HG03342 (cell line): ENCODE measurements around the gene ENO3.

Experiments used
- ATAC-seq: cut with Tn5 transposase; IDR thresholded peaks from one replicate; pipeline ENCODE4 v1.9.1; 2021; ENCODE audit warnings: mild to moderate bottlenecking, moderate library complexity; ENCODE audit not compliant: unreplicated experiment

ENO3 gene

DNA sequence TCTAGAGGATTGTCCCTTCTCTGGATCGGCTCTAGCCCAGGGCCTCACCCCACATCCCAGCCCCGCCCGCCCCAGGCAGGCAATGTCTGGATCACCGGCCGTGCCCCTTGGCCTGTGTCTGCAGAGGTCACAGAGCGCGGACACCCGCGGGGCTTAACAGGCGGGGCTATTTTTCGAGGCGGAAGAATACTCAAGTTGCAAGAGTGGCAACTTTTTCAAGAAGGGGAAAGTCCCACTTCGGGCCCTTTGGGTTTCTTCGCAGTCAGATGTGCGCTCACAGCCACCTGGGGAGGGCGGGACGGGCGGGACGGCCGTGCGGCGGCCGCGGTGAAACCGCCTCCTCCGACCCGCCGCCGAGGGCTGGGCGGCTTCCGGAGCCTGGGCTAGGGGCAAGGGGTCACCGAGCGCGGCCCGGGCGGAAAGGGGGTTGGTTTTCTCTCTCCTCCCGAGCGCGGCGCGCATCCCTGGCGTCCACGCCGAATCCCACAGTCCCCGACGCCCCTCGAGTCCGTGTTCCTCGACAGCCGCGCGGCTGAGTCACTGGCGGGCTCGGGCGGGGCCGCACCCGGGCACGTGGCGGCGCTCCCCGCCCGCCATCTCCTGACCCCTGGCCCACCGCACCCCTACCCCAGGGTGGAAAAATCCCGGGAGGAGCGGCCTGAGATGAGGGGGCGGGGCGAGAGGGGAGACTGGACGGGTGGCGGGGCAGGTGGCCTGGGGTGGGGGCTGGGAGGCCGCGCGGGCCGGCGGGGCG lies 1.4 kb upstream of the ENO3 start:
- ATAC-seq = peak; percentile 24

DNA sequence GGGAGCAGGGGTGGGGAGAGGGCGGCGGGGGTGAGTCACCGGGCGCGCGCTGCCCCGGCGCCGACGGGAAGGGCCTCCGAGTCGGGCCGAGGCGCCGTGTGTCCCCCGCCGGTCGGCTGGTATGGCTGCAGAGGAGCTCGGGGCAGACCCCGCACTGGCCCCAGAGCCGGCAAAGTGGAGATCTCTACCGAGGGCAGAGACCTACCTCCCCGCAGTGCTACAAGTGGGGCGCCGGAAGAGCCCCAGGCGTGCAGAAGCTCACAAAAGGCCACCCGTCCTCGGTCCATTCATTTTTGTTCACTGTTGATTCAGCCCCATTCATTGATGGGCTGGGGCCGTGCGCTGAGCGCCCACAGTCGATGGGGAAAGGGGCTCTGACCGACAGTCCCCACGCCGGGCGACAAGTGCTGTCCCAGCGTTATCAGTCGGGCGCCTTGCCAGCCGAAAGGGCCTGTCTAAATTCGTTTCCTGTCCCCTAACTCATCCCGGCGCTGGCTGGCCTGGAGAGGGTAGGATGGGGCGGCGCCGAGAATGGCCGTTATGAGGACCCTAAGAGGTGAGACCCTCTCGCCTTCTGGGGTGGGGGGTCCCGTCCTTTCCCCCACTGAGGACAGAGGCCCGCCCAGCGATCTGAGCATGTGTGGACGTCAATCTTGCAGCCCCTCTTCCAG lies 709 bp upstream of the ENO3 start:
- peak; percentile 6 for ATAC-seq

DNA sequence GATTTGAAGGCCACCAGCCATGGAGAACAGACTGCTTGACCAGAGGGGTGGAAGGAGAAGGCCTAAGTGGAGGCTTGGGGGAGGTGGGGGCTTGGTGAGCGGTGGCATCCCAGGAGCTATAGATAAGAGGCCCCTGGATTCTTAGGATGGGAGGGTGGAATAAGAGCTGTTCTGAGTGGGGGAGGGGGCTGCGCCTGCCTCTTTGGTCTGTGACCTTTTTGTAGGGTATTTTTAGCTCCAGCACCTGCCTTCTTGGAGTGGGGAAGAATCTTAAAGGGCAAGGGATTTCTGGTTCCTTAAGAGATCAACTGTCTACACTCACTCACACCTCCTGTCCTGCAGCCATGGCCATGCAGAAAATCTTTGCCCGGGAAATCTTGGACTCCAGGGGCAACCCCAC lies 567 bp downstream of the ENO3 start:
- no peak for ATAC-seq

DNA sequence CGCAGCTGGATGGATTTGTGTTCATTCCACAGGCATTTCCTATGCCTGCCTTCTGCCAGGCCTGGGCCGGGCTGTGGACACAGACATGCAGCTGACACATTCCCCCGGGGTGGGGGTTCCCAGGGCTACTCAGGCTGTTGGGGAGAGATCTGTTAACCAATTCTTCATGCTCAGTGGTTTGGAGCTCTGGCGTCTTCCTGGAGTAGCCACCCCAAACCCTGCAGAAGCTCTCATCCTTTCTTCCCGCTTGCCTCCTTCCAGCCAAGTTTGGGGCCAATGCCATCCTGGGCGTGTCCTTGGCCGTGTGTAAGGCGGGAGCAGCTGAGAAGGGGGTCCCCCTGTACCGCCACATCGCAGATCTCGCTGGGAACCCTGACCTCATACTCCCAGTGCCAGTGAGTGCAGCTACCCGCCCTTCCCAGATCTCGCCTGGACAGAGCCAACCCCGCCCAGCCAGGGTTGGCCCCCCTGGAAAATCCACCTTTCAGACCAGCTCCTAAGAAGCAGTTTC lies 2.6 kb downstream of the ENO3 start:
- no peak for ATAC-seq

DNA sequence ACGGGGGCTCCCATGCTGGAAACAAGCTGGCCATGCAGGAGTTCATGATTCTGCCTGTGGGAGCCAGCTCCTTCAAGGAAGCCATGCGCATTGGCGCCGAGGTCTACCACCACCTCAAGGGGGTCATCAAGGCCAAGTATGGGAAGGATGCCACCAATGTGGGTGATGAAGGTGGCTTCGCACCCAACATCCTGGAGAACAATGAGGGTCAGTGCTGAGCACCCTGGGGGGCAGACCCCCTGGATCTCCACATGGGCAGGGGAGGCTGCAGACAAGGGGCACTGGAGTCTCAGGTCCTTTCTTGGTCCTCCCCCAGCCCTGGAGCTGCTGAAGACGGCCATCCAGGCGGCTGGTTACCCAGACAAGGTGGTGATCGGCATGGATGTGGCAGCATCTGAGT lies 4.2 kb downstream of the ENO3 start:
- ATAC-seq = no peak

DNA sequence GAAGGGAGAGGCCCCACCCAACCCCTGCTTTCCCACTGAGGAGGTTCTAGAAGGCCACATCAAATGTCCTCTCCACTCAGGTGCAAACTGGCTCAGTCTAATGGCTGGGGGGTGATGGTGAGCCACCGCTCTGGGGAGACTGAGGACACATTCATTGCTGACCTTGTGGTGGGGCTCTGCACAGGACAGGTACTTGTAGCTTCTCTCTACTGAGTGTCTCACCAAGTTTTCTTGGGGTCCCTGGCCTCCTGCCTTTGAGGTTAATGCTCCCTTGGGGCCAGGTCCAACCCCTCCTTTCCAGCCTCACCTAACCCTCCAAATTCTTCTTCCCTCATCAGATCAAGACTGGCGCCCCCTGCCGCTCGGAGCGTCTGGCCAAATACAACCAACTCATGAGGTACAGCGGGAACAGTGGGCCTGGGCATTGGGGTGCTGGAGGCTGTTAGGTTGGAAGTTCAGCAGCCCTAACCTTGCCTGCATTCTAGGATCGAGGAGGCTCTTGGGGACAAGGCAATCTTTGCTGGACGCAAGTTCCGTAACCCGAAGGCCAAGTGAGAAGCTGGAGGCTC lies 5.7 kb downstream of the ENO3 start:
- no peak for ATAC-seq

DNA sequence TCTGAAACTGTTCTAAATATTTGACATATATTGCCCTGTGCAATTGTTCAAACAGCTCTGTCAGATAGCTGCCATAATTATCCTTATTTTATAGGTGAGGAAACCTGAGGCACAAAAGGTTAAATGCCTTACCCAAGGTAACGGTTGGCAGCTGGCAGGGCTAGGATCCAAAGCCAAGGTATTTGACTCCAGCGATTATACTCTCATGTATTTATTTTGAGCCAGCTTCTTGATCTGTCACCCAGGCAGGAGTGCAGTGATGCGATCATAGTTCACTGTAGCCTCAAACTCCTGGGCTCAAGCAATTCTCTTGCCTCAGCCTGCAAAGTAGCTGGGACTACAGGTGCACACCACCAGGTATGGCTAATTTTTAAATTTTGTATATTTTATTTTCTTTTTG lies 7.2 kb downstream of the ENO3 start:
- no peak for ATAC-seq

DNA sequence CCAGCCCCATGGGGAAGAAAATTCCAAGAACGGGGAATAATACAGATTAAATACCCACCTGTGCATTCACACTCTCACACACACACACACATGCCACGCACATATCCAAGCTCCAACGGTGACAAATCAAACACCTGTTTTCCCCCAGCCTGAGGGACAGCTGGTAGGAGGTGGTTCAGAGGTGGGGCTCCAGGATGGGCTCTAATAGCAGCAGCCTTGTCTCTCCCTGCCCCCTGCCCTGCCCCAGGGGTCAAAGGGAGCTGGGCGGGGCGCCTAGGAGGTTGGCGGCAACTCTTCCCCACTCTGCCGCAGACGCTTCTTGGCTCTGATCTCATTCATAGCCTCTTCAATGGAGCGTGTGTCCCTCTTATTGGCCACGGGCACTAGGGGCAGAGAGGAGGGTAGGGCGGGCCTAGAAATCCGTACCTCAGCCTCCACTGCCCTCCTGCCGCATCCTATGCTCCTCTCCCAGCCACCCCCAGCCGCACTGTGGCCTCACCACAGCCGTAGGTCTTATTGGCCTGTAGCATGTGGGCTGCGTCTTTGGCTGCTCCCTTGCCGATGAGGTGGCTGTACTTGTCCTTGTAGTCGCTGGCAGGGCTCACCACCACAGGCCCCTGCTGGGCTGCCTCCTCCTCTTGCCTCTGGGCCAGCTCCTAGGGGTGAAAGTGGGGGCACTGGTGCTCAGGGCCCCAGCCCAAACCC lies 8.5 kb downstream of the ENO3 start:
- ATAC-seq = no peak

DNA sequence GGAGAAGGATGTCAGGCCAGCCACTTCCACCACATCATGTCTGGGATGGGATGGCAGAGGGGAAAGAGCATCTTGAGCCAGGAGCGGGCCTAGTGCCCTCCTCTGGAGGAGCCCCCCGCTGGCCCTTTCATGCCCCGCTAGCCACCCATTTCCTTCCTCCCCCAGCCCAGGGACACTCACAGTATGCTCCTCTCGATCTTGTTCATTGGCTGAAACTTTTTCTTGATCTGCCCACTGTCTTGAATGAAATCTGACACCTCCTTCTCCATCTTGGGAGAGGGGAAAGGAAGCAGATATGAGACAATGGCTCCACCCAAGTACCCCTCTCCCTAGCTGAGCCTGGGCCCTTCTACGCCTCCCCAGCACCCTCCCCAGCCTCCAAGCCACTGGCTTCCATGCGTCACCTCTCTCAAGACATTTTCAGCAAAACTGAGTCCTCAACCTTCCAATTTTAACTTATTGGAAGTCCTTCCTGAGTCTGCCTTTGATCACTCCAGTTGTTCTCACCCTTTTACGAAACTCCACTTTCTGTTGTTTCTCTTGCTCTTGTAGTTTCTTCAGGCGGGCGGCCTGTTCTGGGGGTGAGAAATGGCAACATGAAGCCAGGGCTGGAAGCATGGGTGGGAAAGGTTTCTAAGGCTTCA lies 9.5 kb downstream of the ENO3 start:
- ATAC-seq = no peak

DNA sequence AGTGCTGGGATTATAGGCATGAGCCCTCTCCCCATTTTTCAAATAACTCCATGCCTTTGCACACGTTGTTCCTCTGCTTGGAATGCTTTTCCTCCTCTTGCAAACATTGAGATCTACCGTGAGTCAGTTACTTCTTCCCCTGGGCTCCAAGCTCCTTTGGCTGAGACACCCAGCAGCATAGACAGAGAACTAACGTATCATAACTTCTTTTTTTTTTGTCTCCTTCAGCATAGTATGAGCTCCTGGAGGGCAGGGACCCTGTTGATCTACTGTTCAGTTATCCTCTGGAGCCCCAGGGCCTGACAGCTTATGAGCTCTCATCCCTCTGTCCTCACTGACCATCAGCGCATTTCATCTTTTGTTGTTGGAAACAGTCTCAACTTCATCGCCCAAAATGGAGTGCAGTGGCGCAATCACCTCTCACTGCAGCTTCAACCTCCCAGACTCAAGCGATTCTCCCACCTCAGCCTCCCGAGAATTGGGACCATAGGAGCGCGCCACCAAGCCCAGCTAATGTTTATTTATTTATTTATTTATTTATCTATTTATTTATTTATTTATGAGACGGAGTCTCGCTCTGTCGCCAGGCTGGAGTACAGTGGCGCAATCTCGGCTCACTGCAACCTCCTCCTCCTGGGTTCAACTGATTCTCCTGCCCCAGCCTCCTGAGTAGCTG lies 14.5 kb downstream of the ENO3 start:
- ATAC-seq = no peak

DNA sequence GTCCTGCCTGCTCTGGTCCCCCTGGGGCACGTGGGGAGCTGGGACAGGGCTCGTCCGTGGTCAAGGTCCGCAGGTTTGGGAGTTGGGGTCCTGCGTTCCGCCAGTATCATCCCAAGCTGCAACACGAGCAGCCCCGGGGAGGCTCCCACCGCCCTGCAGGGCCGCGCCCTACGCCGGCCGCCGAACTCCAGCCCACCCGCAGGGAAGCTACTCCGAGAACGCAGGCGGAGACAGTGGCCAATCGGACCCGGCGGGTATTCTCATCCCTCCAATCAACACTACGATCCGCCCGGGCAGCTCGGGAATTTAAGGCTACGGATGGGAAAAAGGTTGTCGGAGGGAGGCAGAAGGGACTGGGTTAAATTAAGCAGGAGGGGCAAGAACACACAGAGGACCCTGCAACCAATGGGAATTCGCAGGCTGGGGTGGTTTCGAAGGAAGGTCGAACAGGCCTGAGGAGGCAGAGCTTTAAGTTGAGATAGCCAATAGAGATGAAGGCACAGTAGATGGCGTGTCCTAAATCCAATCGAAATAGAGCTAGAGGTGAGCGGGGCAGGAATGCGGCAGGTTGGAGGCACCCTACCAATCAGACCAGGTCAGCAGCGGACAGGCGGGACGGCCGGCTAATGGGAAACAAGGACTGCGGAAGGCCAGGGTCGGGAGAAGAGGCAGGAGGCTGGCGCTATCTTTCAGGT lies 16.1 kb downstream of the ENO3 start:
- peak; percentile 77 for ATAC-seq

DNA sequence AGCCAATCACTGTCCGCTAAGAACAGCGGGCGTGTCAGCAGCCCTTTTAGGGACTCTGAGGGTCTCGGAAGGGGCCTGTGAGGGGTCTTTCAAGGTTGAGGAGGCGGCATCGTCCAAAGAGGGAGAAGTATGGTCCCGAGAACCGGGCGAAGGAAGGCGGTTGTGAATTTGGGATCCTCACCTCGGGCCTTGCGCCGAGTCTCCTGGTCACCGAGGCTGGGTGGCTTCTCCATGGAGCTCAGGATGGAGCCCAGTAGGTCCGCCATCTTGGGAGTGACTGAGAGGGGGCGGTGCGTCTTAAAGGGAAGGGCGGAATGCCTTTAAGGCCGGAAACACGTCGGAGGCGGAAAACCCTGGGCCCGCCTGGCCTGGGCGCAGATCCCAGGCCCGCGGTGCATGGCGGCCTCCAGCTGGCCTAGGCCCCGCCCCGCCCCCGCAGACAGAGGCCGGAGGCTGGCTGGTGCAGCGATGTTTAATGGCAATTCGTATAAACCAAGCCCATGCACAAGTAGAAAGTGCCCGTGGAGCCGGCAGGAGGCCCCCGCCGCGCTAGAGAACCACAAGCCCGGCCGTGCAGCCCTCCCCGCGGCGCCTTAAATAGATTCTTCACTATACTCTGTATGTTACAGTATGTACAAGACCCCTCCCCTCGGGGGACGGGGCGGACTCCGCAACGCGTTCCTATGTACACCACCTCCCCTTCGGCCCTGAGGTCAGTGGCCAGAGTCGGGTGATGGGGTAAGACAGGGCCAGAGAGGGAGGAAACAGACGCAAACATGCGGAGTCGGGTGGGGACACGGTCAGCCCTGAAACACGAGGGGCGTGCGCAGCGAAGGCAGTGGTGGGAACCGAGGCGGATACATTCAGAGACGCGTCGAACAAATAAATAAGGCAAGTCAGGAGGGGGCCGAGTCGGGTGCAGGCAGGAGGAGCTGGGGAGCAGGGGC lies 16.9 kb downstream of the ENO3 start, which contains the start of gene SPAG7:
Gene SPAG7, minus strand, starts transcription at position 279 of the 947 bp plus-strand sequence. Its CDS starts 13 bp downstream, at position 266.
- ATAC-seq = peak; percentile 47

DNA sequence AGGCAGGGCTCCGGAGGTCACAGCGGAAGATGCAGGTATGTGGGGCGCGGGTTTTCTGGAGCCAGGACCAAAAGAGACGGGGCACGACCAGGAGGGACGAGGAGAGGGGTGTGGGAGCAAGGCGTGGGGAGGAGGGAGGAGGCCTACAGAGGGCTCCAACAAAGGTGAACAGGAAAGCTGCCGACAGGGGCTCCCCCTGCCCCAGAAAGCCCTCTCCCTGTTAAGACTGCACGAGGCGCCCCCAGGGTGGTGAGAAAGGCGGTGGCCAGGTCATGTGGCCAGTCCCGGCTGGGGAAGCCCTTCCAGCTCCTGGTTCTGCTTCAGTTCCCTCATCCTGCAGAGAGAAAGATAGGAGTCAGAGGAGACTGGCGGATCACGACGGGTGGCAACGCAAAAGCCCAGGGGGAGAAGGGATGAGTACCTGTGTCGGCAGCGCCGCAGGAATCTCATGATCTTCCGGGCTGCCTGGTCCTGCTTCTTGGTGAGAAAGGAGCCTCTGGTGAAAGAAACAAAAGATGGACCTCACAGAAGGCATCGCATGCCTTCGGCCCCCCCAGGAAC lies 17.6 kb downstream of the ENO3 start:
- no peak for ATAC-seq

DNA sequence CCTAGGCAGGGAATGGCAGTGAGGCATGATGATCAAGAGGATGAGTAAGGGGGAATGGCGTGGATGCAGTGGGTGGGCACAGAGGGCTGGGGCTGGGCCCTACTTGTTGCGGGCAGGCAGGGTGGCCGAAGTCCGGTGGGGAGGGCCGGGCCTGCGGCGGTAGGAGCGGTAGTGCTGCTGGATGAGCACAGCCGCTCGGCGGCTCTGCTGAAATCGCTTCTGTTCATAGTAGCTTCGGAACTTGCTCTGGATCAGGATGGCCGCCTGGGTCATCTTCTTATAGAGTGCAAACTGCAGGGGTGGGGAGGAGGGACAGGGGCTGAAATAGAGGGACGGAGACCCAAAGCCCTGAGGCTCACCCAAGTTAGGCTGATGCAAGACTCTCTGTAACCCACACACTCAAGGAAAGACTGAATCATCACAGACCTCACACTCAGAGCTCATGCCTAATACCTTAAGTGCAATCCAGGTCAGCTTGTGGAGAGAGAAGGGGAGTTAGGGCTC lies 18.2 kb downstream of the ENO3 start:
- ATAC-seq = no peak

DNA sequence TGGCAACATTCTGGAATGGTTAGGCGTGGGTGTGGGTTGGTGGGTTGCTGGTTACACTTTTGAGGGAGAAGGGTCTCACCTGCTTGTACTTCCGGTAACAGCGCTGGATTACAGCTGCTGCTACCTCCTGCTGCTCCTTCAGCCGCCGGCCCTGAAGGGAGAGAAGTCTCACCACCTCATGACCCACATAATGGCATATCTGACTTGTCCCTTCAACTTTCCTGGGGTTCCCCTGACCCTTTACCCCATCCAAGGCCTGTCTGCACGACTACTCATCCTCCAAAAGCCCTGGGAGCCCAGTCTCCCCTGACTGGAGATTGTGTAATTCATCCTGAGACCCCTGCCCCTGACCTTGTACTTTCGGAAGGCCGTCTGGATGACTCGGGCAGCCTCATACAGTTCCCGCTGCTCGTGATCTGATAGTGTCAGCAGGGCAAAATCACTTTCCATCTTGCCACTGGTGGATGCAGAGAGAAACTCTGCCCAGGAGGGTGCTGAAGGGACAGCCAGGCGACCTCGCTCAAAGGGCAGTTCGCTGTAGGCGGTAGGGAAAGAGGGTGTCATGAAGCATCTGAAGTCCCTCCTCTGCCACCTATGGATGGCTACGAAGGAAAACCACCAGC lies 18.7 kb downstream of the ENO3 start:
- ATAC-seq = no peak

DNA sequence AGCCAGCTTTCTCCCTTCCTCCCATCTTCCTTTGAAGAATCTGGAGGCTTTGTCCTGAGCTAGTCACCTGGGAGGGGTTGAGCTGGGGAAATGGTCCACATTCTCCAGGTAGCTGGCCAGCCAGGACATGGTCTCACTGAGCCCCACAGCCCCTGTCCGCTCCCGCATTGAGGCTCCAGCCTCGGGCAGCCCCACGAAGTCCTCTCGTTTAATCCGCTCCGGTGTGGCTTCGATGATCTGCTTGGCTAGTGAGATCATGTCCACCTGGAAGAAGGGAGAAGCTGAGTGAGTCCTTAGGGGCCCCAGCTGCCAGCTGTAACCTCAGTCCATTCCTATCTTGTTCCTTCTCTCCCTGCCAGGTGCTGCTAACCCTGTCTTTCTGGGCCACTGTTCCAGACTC lies 19.4 kb downstream of the ENO3 start:
- ATAC-seq = no peak

DNA sequence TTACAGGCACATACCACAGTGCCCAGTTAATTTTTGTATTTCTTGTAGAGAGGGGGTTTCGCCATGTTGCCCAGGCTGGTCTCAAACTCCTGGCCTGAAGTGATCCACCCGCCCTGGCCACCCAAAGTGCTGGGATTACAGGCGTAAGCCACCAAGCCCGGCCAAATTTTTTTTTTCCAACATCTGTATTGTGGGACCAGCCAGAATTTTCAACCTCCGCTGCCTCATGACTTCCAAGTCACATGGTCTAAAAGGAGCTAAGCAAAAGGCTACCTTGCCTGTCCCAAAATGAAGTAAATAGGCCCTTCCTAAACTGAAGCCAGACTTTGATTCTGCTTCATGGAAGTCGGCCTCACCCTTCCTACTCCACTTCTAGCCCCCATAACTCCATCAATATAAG lies 20.9 kb downstream of the ENO3 start:
- no peak for ATAC-seq

DNA sequence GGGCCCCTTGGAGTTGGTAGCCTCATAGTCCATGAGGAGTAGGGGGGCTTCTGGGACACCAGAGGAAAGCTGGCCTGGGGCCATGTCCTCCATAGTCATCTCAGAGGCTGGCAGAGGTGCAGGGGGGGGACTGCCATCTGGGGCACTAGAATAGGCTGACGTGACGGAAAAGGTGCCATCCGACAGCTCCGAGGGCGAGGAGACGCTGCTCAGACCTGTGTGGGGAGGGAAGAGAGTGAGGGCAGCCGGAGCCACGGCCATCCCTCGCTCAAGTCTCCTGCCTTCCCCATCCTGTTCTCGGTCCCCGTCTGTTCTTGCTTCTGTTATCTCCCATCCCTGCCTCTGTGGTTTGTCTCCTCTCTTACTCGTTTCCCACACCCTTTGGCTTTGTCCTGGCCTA lies 21.4 kb downstream of the ENO3 start:
- ATAC-seq = no peak
